Neutrophil (primary cell): Measurements from ENCODE around the gene H3-3A.
A peak's percentile ranks its signal among the peaks of the same experiment; 100 is the strongest.

Source experiments
- H3K27ac ChIP-seq: fragments of 200-600 bp; sonication (generic); 2 replicates; pipeline ENCODE4 v1.5.1; 2016; ENCODE audit warnings: mild to moderate bottlenecking, moderate library complexity
- H3K27me3 ChIP-seq: fragments of 200-600 bp; sonication (generic); 2 replicates; pipeline ENCODE4 v1.6.0; 2016; ENCODE audit warnings: mild to moderate bottlenecking
- H3K36me3 ChIP-seq: fragments of 200-600 bp; sonication (generic); 2 replicates; pipeline ENCODE4 v1.5.1; 2017
- H3K4me1 ChIP-seq, 2 experiments: fragments of 200-600 bp in 1 of 2; sonication (generic) in 1 of 2; 1 replicate in 1 of 2; 2 replicates in 1 of 2; pipeline versions ENCODE4 v1.5.1 to v1.6.1; 2013 to 2016; ENCODE audit warnings: low read depth in 1 of 2, low read length in 1 of 2, mild to moderate bottlenecking in 1 of 2, moderate library complexity in 1 of 2; ENCODE audit not compliant: control insufficient read depth in 1 of 2, insufficient read depth in 1 of 2
- H3K4me3 ChIP-seq, 2 experiments: fragments of 200-600 bp in 1 of 2; sonication (generic) in 1 of 2; 1 replicate in 1 of 2; 2 replicates in 1 of 2; pipeline ENCODE4 v1.5.1; 2013 to 2016; ENCODE audit warnings: low read depth in 1 of 2, low read length in 1 of 2, mild to moderate bottlenecking in 1 of 2, moderate library complexity in 1 of 2
- H3K9me3 ChIP-seq: fragments of 200-600 bp; sonication (generic); 2 replicates; pipeline ENCODE4 v1.5.1; 2016
- TF ChIP-seq, protein P1 (sequence below): fragments of 200-600 bp; sonication (generic); IDR thresholded peaks from 2 replicates; pipeline ENCODE4 v1.5.1; 2016; ENCODE audit warnings: antibody characterized with exemption

H3-3A gene

DNA sequence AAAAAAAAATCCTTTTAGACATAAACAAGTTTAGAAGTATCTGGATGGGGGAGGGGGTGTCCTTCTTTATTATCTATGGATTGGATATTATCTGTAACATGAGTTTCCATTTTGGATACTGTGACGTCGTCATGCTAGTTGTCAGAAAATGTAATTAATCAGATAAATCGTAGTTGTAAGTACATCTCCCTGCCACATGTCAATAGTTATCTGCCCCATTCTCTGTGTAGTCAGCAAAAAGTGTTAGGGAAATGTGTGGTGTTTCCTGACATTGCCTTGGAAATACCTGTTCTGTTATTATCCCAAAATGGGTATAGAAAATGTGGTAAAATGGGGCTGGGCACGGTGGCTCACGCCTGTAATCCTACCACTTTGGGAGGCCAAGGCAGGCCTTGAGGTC lies 38.8 kb upstream of the H3-3A start:
- no peaks in the 10 kb centered on the region for H3K9me3 ChIP-seq
- H3K36me3 ChIP-seq, result no peaks in the 10 kb centered on the region
- TF ChIP-seq, protein P1, sequence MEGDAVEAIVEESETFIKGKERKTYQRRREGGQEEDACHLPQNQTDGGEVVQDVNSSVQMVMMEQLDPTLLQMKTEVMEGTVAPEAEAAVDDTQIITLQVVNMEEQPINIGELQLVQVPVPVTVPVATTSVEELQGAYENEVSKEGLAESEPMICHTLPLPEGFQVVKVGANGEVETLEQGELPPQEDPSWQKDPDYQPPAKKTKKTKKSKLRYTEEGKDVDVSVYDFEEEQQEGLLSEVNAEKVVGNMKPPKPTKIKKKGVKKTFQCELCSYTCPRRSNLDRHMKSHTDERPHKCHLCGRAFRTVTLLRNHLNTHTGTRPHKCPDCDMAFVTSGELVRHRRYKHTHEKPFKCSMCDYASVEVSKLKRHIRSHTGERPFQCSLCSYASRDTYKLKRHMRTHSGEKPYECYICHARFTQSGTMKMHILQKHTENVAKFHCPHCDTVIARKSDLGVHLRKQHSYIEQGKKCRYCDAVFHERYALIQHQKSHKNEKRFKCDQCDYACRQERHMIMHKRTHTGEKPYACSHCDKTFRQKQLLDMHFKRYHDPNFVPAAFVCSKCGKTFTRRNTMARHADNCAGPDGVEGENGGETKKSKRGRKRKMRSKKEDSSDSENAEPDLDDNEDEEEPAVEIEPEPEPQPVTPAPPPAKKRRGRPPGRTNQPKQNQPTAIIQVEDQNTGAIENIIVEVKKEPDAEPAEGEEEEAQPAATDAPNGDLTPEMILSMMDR, result no peak
- peaks cover 16 to 19% of the 10 kb centered on the region in 2 experiments for H3K4me1 ChIP-seq
- no peaks in the 10 kb centered on the region for H3K27me3 ChIP-seq
- no peak overlapping the region for H3K4me3 ChIP-seq
- H3K27ac ChIP-seq, result no peak overlapping the region

DNA sequence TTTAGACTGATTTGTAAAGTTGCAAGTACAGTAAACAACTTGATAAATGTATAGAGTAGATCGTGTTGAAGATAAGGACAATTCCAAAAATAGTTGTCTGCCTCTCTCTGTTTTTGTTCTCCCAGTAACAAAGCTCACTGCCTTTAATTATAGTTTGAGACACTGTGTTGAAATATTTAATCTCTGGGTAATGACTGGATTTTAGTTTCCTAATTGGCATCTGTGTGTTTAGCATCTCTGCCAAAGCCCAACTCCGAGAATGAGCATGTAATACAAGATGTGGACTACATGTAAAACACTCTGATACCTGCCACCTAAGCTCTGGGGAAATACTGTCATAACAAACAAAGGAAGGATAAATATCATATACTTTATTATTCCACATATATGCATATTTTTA lies 35.7 kb upstream of the H3-3A start:
- H3K4me1 ChIP-seq, result peaks cover 47 to 50% of the 10 kb centered on the region in 2 experiments
- H3K9me3 ChIP-seq, result no peaks in the 10 kb centered on the region
- no peak overlapping the region for H3K4me3 ChIP-seq
- H3K27ac ChIP-seq, result peak overlapping the region; percentile 100
- no peaks in the 10 kb centered on the region for H3K36me3 ChIP-seq
- H3K27me3 ChIP-seq, result no peaks in the 10 kb centered on the region
- TF ChIP-seq, protein P1, result no peak

DNA sequence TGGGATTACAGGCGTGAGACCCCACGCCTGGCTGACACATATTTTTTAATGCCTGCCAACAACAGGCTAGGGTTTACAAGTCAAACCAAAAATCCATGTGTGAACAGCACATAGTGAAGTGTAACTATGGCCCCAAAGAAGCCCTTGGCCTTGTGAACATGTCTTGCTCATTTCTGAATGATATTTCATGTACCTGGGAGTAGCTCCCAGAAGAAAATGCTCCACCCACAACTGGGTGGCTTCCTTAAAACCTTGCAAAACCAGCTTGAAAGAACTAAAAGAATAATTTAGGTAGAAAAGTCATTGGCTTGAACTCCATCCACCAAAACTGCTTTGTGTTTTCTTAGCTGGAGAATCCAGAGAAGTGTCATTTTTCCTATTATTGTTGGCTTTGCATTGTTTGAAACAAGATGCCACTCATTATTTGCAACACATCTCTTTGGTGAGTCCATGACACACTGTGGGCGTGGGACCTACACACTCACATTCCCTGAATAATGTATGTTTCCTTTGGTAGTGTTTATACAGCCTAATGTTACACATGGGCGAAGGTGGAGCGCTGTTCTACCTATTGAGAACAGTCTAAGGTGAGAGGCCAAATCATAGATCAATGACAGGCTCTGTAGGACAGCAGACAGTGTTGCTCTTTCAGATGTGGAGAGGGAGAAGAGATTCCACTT lies 34.8 kb upstream of the H3-3A start:
- no peaks in the 10 kb centered on the region for H3K9me3 ChIP-seq
- H3K4me3 ChIP-seq, result no peak overlapping the region
- peak overlapping the region; percentile 100 for H3K27ac ChIP-seq
- no peaks in the 10 kb centered on the region for H3K27me3 ChIP-seq
- no peaks in the 10 kb centered on the region for H3K36me3 ChIP-seq
- TF ChIP-seq, protein P1, result no peak
- H3K4me1 ChIP-seq, result peaks cover 55 to 58% of the 10 kb centered on the region in 2 experiments

DNA sequence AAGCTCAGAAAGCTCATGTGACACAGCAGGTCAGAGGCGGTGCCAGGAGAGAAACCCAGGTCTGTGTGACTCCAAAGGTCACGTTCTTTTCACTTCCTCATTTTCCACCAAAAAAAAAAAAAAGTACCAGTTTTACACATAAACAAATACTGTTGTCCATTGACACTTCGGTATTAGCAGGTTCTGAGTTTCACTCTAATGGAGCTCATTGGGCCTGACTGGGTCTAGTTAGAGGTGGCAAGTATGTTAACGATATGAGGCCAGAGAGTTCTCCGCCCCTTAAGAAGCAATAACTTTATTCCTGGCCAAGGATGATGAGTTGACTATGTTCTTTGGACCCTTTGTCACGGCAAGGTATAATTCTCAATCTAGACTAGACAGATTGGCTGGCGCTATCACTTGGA lies 33.4 kb upstream of the H3-3A start:
- TF ChIP-seq, protein P1, result no peak

DNA sequence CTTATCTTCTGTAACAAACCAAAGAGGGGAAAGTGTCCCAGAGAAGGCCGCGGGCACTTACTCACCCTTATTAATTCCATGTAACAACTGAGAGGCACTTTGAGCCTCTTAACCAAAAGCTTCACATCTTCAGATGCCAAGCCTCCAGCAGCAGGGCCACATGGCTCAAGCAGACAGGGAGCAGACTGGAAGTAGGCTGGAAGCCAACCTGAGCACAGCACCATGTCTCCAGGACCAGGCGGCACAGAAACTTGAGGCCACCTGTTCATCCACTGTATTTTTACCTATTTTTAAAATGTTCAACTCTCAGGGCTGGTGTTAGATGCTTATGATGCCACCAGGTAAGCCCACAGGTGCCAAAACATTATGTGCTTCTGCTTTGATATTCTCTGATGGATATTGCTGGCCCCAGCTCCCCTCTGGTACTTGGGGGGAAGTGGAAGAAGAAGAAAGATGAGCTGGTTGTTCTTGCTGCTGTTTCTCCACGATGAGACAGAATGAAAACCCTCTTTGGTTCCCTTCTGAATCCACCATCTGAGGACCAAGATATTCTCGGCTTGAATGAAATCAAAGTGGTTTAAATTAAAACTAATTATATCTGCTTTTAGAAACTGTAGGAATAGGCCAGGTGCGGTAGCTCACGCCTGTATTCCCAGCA lies 32.8 kb upstream of the H3-3A start:
- Histone ChIP-seq H3K4me3 (peak overlapping the region; percentile 6 to 37), H3K9me3 (no peaks in the 10 kb centered on the region), H3K36me3 (no peaks in the 10 kb centered on the region), H3K4me1 (peaks cover 76 to 78% of the 10 kb centered on the region in 2 experiments), H3K27ac (peak overlapping the region; percentile 100), H3K27me3 (no peaks in the 10 kb centered on the region)
- TF ChIP-seq, protein P1, result no peak

More for the DNA sequence above, 33.4 kb upstream of the H3-3A start:
- H3K4me3 ChIP-seq, result peak overlapping the region; percentile 6 to 37
- H3K4me1 ChIP-seq, result peaks cover 70 to 72% of the 10 kb centered on the region in 2 experiments
- H3K27ac ChIP-seq, result peak overlapping the region; percentile 100
- no peaks in the 10 kb centered on the region for H3K27me3 ChIP-seq
- H3K36me3 ChIP-seq, result no peaks in the 10 kb centered on the region
- H3K9me3 ChIP-seq, result no peaks in the 10 kb centered on the region
